GM18507 (cell line): ENCODE data around the gene TNRC18.

ENCODE experiments used
- DNase-seq: peaks from one replicate; pipeline ENCODE4 v3.0.0; 2011; ENCODE audit warnings: low read depth; ENCODE audit not compliant: insufficient read length; ENCODE audit errors: extremely low spot score
- FAIRE-seq: peaks from 2 replicates; lab custom pipeline; 2011; peaks lifted over from hg19 to GRCh38; lab: Jason Lieb, UNC

TNRC18 gene

GRCh38 chr7:5429857-5430611, 6.4 kb upstream of the TNRC18 start:
- DNase-seq (no peak), FAIRE-seq (no peak)

- FAIRE-seq (peak; percentile 33), DNase-seq (no peak)
These were observed 5.7 kb upstream of the TNRC18 start for GRCh38 chr7:5429253-5429856.

GRCh38 chr7:5428478-5429252, 5.0 kb upstream of the TNRC18 start:
- no peak for FAIRE-seq
- DNase-seq = no peak

- no peak for DNase-seq
- no peak for FAIRE-seq
These were observed 2.5 kb upstream of the TNRC18 start for GRCh38 chr7:5426226-5426475.

GRCh38 chr7:5425507-5426225, 2.0 kb upstream of the TNRC18 start:
- DNase-seq = no peak
- FAIRE-seq = no peak

- no peak for FAIRE-seq
These were observed 1.3 kb upstream of the TNRC18 start for GRCh38 chr7:5424749-5425506.

GRCh38 chr7:5423976-5424748, 528 bp upstream of the TNRC18 start:
- FAIRE-seq = peak; percentile 31
- no peak for DNase-seq

More at GRCh38 chr7:5424749-5425506, 1.3 kb upstream of the TNRC18 start:
- no peak for DNase-seq

GRCh38 chr7:5422396-5423305, 983 bp downstream of the TNRC18 start:
- FAIRE-seq (no peak), DNase-seq (no peak)

- no peak for FAIRE-seq
These were observed 1.8 kb downstream of the TNRC18 start for GRCh38 chr7:5421714-5422395.

GRCh38 chr7:5420881-5421713, 2.5 kb downstream of the TNRC18 start:
- FAIRE-seq (no peak), DNase-seq (no peak)

More at GRCh38 chr7:5421714-5422395, 1.8 kb downstream of the TNRC18 start:
- DNase-seq = no peak

GRCh38 chr7:5420067-5420880, 3.4 kb downstream of the TNRC18 start:
- FAIRE-seq = no peak

GRCh38 chr7:5419539-5420066, 4.0 kb downstream of the TNRC18 start:
- FAIRE-seq = no peak

More at GRCh38 chr7:5420067-5420880, 3.4 kb downstream of the TNRC18 start:
- no peak for DNase-seq

GRCh38 chr7:5418285-5418582, 5.4 kb downstream of the TNRC18 start:
- DNase-seq (no peak), FAIRE-seq (no peak)

More at GRCh38 chr7:5419539-5420066, 4.0 kb downstream of the TNRC18 start:
- DNase-seq = no peak

GRCh38 chr7:5417106-5418071, 6.2 kb downstream of the TNRC18 start:
- FAIRE-seq (no peak), DNase-seq (no peak)
